WTC11 (cell line): ENCODE measurements around the gene FUBP3. TPM values are rescaled to one million over a fixed set of nuclear protein-coding genes. Genes with fewer than 3 reads are reported as not detected.

ENCODE experiments used
- ATAC-seq: fragments of 200-7000 bp; cut with Tn5 transposase; 2 replicates; pipeline ENCODE4 v1.10.0; 2021; ENCODE audit warnings: mild to moderate bottlenecking, moderate library complexity
- CTCF ChIA-PET: fragments of 300-600 bp; sonication (Branson Sonifier 250); formaldehyde crosslinking; loops from one replicate; lab custom pipeline; 2021; ENCODE audit warnings: antibody characterized with exemption; lab: Charles Lee
- POLR2A ChIA-PET: fragments of 350-600 bp; sonication (Branson Sonifier 250); formaldehyde crosslinking; loops from one replicate; lab custom pipeline; 2021; ENCODE audit warnings: antibody characterized with exemption; lab: Charles Lee
- DNase-seq: peaks from one replicate; pipeline ENCODE4 v3.0.0; 2021; ENCODE audit warnings: low spot score
- H3K27ac Mint-ChIP-seq: 2 replicates; pipeline ENCODE4 v1.8.0; 2021; ENCODE audit warnings: mixed read lengths
- H3K27me3 Mint-ChIP-seq: 2 replicates; pipeline ENCODE4 v1.8.0; 2021; ENCODE audit warnings: low read depth, mild to moderate bottlenecking, moderate library complexity, mixed read lengths
- H3K36me3 Mint-ChIP-seq: 2 replicates; pipeline ENCODE4 v1.8.0; 2021; ENCODE audit warnings: mixed read lengths
- H3K4me1 Mint-ChIP-seq: 2 replicates; pipeline ENCODE4 v1.8.0; 2022; ENCODE audit warnings: mixed read lengths
- H3K4me3 Mint-ChIP-seq: 2 replicates; pipeline ENCODE4 v1.8.0; 2021; ENCODE audit warnings: mild to moderate bottlenecking, moderate library complexity, mixed read lengths
- H3K9me3 Mint-ChIP-seq: 2 replicates; pipeline ENCODE4 v1.8.0; 2021; ENCODE audit warnings: mixed read lengths
- E2F5 ChIP-seq: sonication (generic); formaldehyde crosslinking; IDR thresholded peaks from 2 replicates; pipeline ENCODE4 v1.8.1; 2022; ENCODE audit warnings: mild to moderate bottlenecking, moderate library complexity, missing genetic modification reagents
- ESRRA ChIP-seq: sonication (generic); formaldehyde crosslinking; IDR thresholded peaks from 2 replicates; pipeline ENCODE4 v1.8.1; 2022; ENCODE audit warnings: mild to moderate bottlenecking, missing genetic modification reagents, borderline replicate concordance
- JAZF1 ChIP-seq: fragments of 250-450 bp; sonication (Bioruptor Pico); IDR thresholded peaks from 2 replicates; pipeline ENCODE4 v1.9.0; 2021; ENCODE audit warnings: moderate library complexity, mild to moderate bottlenecking, inconsistent platforms
- RELA ChIP-seq: sonication (generic); formaldehyde crosslinking; IDR thresholded peaks from 2 replicates; pipeline ENCODE4 v1.8.1; 2022; ENCODE audit warnings: missing genetic modification reagents, mild to moderate bottlenecking, borderline replicate concordance
- SMAD3 ChIP-seq: sonication (generic); formaldehyde crosslinking; IDR thresholded peaks from 2 replicates; pipeline ENCODE4 v1.8.0; 2022; ENCODE audit warnings: missing genetic modification reagents, mild to moderate bottlenecking, borderline replicate concordance
- TCF7 ChIP-seq: sonication (generic); formaldehyde crosslinking; IDR thresholded peaks from 2 replicates; pipeline ENCODE4 v1.8.0; 2022; ENCODE audit warnings: mild to moderate bottlenecking, low read depth, missing genetic modification reagents, moderate library complexity
- TEAD4 ChIP-seq: sonication (generic); formaldehyde crosslinking; IDR thresholded peaks from 2 replicates; pipeline ENCODE4 v1.8.0; 2022; ENCODE audit warnings: mild to moderate bottlenecking, missing genetic modification reagents
- ZNF281 ChIP-seq: sonication (generic); formaldehyde crosslinking; IDR thresholded peaks from 2 replicates; pipeline ENCODE4 v1.8.0; 2023; ENCODE audit warnings: mild to moderate bottlenecking, missing genetic modification reagents
- ZNF317 ChIP-seq: sonication (generic); formaldehyde crosslinking; IDR thresholded peaks from 2 replicates; pipeline ENCODE4 v1.8.1; 2023; ENCODE audit warnings: low read depth, mild to moderate bottlenecking, moderate library complexity, missing genetic modification reagents, borderline replicate concordance
- ZNF416 ChIP-seq: fragments of 250-450 bp; sonication (Bioruptor Pico); IDR thresholded peaks from 2 replicates; pipeline ENCODE4 v1.9.0; 2021; ENCODE audit warnings: mild to moderate bottlenecking, inconsistent platforms
- total RNA-seq: library from RNA; stranded (reverse); gene quantifications from 3 replicates; pipeline ENCODE4 v1.2.3, GENCODE V29; 2021
- TF ChIP-seq, protein P1 (sequence below): sonication (generic); formaldehyde crosslinking; IDR thresholded peaks from 2 replicates; pipeline ENCODE4 v1.8.0; 2022; ENCODE audit warnings: mild to moderate bottlenecking, missing genetic modification reagents
- TF ChIP-seq, protein P2 (sequence below): sonication (generic); formaldehyde crosslinking; IDR thresholded peaks from 2 replicates; pipeline ENCODE4 v1.8.1; 2023; ENCODE audit warnings: mild to moderate bottlenecking, missing genetic modification reagents, moderate library complexity
- TF ChIP-seq, protein P3 (sequence below): sonication (generic); formaldehyde crosslinking; IDR thresholded peaks from 2 replicates; pipeline ENCODE4 v1.8.1; 2022; ENCODE audit warnings: low read depth, missing genetic modification reagents, borderline replicate concordance
- TF ChIP-seq, protein P4 (sequence below): sonication (generic); formaldehyde crosslinking; conservative IDR thresholded peaks from 2 replicates; pipeline ENCODE4 v1.8.1; 2022; ENCODE audit warnings: mild to moderate bottlenecking, missing genetic modification reagents
- TF ChIP-seq, protein P5 (sequence below): fragments of 250-450 bp; sonication (Bioruptor Pico); conservative IDR thresholded peaks from 2 replicates; pipeline ENCODE4 v1.9.0; 2021; ENCODE audit warnings: mild to moderate bottlenecking

FUBP3 gene
- total RNA-seq, 1 experiment from 2014 or later, result 83.0 TPM

DNA sequence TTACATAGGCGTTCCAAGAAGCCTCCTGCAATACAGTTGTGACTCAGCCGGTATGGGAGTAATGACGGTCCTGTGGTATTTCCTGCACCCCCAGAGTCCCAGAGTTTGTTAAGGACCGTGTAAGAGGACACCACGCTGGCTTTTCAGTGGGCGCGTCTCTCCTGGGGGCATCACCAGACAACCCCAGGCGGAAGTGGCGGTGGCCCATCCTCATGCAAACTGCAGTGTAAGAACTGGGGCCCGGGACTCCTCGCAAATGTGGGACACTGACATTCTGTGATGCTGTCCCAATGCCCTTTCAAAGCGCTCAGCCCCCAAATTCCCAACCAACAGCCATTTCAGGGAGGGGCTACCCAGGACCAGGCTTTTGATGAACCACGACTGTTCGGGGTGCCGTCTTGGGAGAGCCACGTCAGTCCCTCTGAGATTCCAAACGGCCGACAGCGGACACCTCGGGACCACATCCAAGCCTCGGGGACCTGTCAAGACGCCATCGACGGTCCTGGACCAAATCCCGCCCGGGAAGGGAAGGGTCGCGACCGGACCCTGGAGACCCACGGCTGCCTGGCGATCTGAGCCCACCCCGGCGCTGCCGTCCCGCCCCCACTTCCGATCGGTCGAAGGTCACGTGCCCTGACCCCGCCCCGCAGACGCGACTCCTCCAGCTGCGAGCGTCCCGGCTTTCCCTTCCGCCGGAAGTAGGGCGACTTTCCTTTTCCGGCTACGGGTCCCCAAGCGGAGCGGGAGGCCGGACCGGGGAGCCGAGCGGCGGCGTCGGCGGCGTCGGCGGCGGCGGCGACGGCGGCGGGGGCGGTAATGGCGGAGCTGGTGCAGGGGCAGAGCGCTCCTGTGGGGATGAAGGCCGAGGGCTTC, at the start of gene FUBP3 (continued):
- TF ChIP-seq ESRRA, result peak; percentile 21; the same call in 1 of the 2 replicates
- TF ChIP-seq, protein P1, sequence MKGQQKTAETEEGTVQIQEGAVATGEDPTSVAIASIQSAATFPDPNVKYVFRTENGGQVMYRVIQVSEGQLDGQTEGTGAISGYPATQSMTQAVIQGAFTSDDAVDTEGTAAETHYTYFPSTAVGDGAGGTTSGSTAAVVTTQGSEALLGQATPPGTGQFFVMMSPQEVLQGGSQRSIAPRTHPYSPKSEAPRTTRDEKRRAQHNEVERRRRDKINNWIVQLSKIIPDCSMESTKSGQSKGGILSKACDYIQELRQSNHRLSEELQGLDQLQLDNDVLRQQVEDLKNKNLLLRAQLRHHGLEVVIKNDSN (CRISPR knock-in tag), result peak; percentile 98
- TF ChIP-seq, protein P2, sequence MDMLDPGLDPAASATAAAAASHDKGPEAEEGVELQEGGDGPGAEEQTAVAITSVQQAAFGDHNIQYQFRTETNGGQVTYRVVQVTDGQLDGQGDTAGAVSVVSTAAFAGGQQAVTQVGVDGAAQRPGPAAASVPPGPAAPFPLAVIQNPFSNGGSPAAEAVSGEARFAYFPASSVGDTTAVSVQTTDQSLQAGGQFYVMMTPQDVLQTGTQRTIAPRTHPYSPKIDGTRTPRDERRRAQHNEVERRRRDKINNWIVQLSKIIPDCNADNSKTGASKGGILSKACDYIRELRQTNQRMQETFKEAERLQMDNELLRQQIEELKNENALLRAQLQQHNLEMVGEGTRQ (CRISPR knock-in tag), result peak; percentile 99
- TF ChIP-seq RELA (CRISPR knock-in tag), result peak; percentile 25; the same call in 1 of the 2 replicates

DNA sequence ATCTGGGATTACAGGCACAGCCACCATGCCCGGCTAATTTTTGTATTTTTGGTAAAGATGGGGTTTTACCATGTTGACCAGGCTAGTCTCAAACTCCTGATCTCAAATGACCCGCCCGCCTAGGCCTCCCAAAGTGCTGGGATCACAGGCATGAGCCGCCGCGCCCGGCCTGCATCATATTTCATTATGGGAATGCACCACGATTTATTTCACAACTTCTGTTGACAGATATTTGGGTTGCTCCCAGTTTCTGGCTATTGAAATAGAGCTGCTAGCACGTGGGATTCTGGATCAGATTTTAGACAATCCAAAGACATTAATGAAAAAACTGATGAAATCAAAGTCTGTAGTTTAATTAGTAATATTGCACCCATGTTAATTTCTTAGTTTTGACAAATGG, 48.4 kb upstream of the FUBP3 start:
- H3K4me3 Mint-ChIP-seq, result no peak overlapping the region
- no peaks in the 10 kb centered on the region for H3K36me3 Mint-ChIP-seq
- no peak overlapping the region for H3K27ac Mint-ChIP-seq
- DNase-seq (no peak), ATAC-seq (no peak)
- TF ChIP-seq, protein P3, sequence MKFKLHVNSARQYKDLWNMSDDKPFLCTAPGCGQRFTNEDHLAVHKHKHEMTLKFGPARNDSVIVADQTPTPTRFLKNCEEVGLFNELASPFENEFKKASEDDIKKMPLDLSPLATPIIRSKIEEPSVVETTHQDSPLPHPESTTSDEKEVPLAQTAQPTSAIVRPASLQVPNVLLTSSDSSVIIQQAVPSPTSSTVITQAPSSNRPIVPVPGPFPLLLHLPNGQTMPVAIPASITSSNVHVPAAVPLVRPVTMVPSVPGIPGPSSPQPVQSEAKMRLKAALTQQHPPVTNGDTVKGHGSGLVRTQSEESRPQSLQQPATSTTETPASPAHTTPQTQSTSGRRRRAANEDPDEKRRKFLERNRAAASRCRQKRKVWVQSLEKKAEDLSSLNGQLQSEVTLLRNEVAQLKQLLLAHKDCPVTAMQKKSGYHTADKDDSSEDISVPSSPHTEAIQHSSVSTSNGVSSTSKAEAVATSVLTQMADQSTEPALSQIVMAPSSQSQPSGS (CRISPR knock-in tag), result no peak
- no peak for TF ChIP-seq TEAD4 (CRISPR knock-in tag)
- TF ChIP-seq SMAD3 (CRISPR knock-in tag), result no peak
- POLR2A ChIA-PET, result interaction anchor here (1.0 kb wide), 1 partner anchor 9 kb away, joined by 3 read pairs; no protein-coding TSS in a partner anchor
- H3K4me1 Mint-ChIP-seq, result peaks cover 23% of the 10 kb centered on the region
- CTCF ChIA-PET, result no interaction called here
- H3K9me3 Mint-ChIP-seq, result no peaks in the 10 kb centered on the region
- H3K27me3 Mint-ChIP-seq, result peaks cover 5% of the 10 kb centered on the region; the same call in 1 of the 2 replicates

DNA sequence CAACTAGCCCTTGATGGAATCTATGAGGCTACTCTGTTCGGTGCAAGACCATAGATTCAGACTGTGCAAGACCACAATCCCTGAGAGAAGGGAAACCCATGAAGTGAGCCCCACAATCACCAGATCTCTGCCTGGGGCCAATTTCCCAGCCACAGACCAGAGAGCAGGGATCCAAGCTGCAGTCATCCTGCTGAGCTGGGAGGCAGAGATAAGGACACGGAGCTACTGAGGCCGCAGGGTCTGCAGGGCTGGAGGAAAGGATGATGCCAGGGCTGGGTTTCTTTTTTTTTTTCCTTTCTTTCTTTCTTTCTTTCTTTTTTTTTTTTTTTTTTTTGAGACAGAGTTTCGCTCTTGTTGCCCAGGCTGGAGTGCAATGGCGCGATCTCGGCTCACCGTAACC, 47.7 kb upstream of the FUBP3 start:
- Mint-ChIP-seq H3K27me3 (peaks cover 10% of the 10 kb centered on the region), H3K4me3 (no peak overlapping the region), H3K27ac (no peak overlapping the region), H3K36me3 (no peaks in the 10 kb centered on the region), H3K9me3 (no peaks in the 10 kb centered on the region), H3K4me1 (peaks cover 26% of the 10 kb centered on the region)
- POLR2A ChIA-PET, result interaction anchor here (0.6 to 1.0 kb wide), 2 partner anchors 9 to 34 kb away, joined by 3 read pairs; no protein-coding TSS in a partner anchor
- DNase-seq, result no peak
- TF ChIP-seq TCF7 (CRISPR knock-in tag), result no peak
- TF ChIP-seq, protein P4, sequence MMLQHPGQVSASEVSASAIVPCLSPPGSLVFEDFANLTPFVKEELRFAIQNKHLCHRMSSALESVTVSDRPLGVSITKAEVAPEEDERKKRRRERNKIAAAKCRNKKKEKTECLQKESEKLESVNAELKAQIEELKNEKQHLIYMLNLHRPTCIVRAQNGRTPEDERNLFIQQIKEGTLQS (CRISPR knock-in tag), result no peak
- no peak for TF ChIP-seq E2F5 (CRISPR knock-in tag)
- CTCF ChIA-PET, result no interaction called here
- ATAC-seq, result no peak

DNA sequence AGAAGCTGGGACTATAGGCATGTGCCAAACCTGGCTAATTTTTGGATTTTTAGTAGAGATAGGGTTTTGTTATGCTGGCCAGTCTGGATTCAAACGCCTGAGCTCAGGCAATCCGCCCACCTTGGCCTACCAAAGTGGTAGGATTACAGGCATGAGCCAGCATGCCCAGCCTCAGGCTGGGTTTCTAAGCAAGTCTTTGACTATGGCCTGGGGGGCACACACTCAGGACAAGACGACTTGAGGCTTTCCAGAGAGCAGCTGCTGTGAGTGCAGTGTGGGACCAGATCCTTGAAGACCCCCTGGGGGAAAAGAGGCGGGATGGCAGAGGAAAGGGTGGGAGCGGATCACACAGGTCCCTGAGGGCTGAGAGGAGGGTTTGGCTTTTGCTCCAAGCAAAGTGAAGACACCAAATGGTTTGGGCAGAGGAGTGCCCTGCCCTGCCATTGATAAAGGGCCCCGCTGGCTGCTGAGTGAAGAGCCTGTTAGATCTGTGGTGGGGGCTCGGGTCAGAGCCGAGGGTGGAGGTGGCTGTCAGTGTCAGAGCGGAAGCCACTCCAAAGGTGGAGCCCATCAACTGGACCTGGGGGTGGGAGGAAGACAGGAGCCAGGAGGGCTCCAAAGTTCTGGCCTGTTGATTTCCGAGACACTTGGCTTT, 46.8 kb upstream of the FUBP3 start:
- DNase-seq, result no peak
- CTCF ChIA-PET, result no interaction called here
- no peak overlapping the region for H3K27ac Mint-ChIP-seq
- H3K9me3 Mint-ChIP-seq, result no peaks in the 10 kb centered on the region
- ATAC-seq, result no peak
- peaks cover 25% of the 10 kb centered on the region for H3K4me1 Mint-ChIP-seq
- H3K36me3 Mint-ChIP-seq, result no peaks in the 10 kb centered on the region
- H3K27me3 Mint-ChIP-seq, result peaks cover 17% of the 10 kb centered on the region
- POLR2A ChIA-PET, result no interaction called here
- H3K4me3 Mint-ChIP-seq, result no peak overlapping the region
- TF ChIP-seq JAZF1 (CRISPR knock-in tag), result no peak
- TF ChIP-seq, protein P5, sequence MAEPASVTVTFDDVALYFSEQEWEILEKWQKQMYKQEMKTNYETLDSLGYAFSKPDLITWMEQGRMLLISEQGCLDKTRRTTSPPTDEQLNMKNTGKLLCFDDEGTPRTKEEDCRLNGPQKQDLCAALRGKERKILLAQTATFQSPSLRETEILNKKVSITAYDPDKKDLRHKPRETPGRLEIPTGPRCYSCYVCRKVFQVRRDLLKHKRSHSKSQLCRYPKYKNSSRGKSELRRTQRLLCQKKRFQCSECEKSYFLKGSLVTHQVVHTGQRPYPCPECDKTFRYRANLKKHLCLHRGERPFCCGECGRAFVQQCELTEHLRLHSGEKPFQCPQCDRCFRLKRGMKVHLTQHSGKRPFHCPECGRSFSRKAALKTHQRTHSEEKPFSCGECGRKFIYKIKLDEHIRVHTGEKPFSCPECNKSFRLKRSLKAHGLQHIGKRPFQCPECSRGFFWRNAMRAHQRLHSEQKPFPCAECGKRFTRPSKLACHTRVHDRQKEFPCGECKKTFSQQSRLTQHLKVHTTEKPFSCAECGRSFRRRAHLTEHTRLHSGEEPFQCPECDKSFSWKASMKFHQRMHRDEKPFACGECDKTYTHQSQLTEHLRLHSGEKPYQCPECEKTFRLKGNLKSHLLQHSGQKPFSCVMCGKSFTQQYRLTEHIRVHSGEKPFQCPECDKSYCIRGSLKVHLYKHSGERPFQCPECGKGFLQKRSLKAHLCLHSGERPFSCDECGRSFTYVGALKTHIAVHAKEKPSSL (CRISPR knock-in tag), result no peak
- no peak for TF ChIP-seq SMAD3 (CRISPR knock-in tag)
- no peak for TF ChIP-seq ZNF317
- no peak for TF ChIP-seq ZNF281 (CRISPR knock-in tag)
- TF ChIP-seq TEAD4 (CRISPR knock-in tag), result no peak
- TF ChIP-seq ZNF416 (CRISPR knock-in tag), result no peak
